ENCODE measurements around the gene HNRNPM. TPM values are rescaled to one million over a fixed set of nuclear protein-coding genes. Genes with fewer than 3 reads are reported as not detected.

The HNRNPM gene
- total RNA-seq, 5 donors from 2014 or later (not counting 1 experiment from before 2014, with no cell fraction given), result 200 to 272 (median 213) TPM

- H3K27ac Mint-ChIP-seq, result peak overlapping the region; percentile 20 to 56
- POLR2A ChIA-PET, result interaction anchor here in 1 of 2 donors (0.5 kb wide), 1 partner anchor 8 kb away, joined by 4 read pairs; no protein-coding TSS in a partner anchor
- H3K36me3 Mint-ChIP-seq, result peaks cover 40% of the 10 kb centered on the region
- CTCF ChIA-PET, result no interaction called here
- no peaks in the 10 kb centered on the region for H3K27me3 ChIP-seq (replicated peaks in 1 of 2; ENCODE audit: control insufficient read depth in 2 of 2, extremely low read depth in 1 of 2, insufficient read depth in 2 of 2, low read length in 1 of 2)
- peaks cover under 1 to 73% of the 10 kb centered on the region in 2 donors for H3K36me3 ChIP-seq (ENCODE audit: control insufficient read depth in 2 of 2, extremely low read depth in 1 of 2, insufficient read depth in 1 of 2, low read length in 1 of 2)
- H3K9me3 Mint-ChIP-seq, result no peaks in the 10 kb centered on the region
- WGBS (ENCODE audit: insufficient coverage), result 98% methylated on average over 8 of the region's 11 CpGs
- DNase-seq (no peak), ATAC-seq (replicated peaks in 1 of 4) (no peak)
- peaks cover 64 to 67% (median 64%) of the 10 kb centered on the region in 3 donors for H3K4me1 Mint-ChIP-seq
- no peak overlapping the region for H3K4me3 ChIP-seq (ENCODE audit: control insufficient read depth in 1 of 2, extremely low read depth in 1 of 2, low read length in 1 of 2)
- no peak overlapping the region for H3K27ac ChIP-seq (ENCODE audit: low read length)
- H3K4me3 Mint-ChIP-seq, result peak overlapping the region in 1 of 3 donors; percentile 42
- H3K27me3 Mint-ChIP-seq, result no peaks in the 10 kb centered on the region
- no peaks in the 10 kb centered on the region for H3K9me3 ChIP-seq
- peaks cover 24 to 60% of the 10 kb centered on the region in 2 experiments for H3K4me1 ChIP-seq (ENCODE audit: control insufficient read depth in 1 of 2, extremely low read depth in 1 of 2, insufficient read depth in 2 of 2, low read length in 2 of 2)
Observed at GRCh38 chr19:8482696-8483095, 37.9 kb downstream of the HNRNPM start.

GRCh38 chr19:8483165-8483564, 38.4 kb downstream of the HNRNPM start:
- Histone ChIP-seq H3K4me1 (ENCODE audit: control insufficient read depth in 1 of 2, extremely low read depth in 1 of 2, insufficient read depth in 2 of 2, low read length in 2 of 2) (peaks cover 22 to 61% of the 10 kb centered on the region in 2 experiments), H3K27me3 (replicated peaks in 1 of 2; ENCODE audit: control insufficient read depth in 2 of 2, extremely low read depth in 1 of 2, insufficient read depth in 2 of 2, low read length in 1 of 2) (no peaks in the 10 kb centered on the region), H3K27ac (ENCODE audit: low read length) (no peak overlapping the region), H3K9me3 (no peaks in the 10 kb centered on the region), H3K36me3 (ENCODE audit: control insufficient read depth in 2 of 2, extremely low read depth in 1 of 2, insufficient read depth in 1 of 2, low read length in 1 of 2) (peaks cover 0 to 74% of the 10 kb centered on the region in 2 donors), H3K4me3 (ENCODE audit: control insufficient read depth in 1 of 2, extremely low read depth in 1 of 2, low read length in 1 of 2) (no peak overlapping the region)
- H3K4me3 Mint-ChIP-seq, result peak overlapping the region in 1 of 3 donors; percentile 42
- ATAC-seq (replicated peaks in 1 of 4), result no peak
- no peaks in the 10 kb centered on the region for H3K27me3 Mint-ChIP-seq
- H3K27ac Mint-ChIP-seq, result peak overlapping the region; percentile 20 to 56
- H3K9me3 Mint-ChIP-seq, result no peaks in the 10 kb centered on the region
- POLR2A ChIA-PET, result no interaction called here
- DNase-seq, result no peak
- peaks cover 44% of the 10 kb centered on the region for H3K36me3 Mint-ChIP-seq
- peaks cover 64 to 67% (median 64%) of the 10 kb centered on the region in 3 donors for H3K4me1 Mint-ChIP-seq
- CTCF ChIA-PET, result no interaction called here
- WGBS (ENCODE audit: insufficient coverage), result 81% methylated on average over 4 of the region's 8 CpGs

- H3K36me3 Mint-ChIP-seq, result peaks cover 50% of the 10 kb centered on the region
- POLR2A ChIA-PET, result no interaction called here
- H3K4me3 Mint-ChIP-seq, result no peak overlapping the region
Observed at GRCh38 chr19:8484331-8484894, 39.6 kb downstream of the HNRNPM start.

GRCh38 chr19:8485561-8486371, 41.0 kb downstream of the HNRNPM start:
- Mint-ChIP-seq H3K9me3 (no peaks in the 10 kb centered on the region), H3K27me3 (no peaks in the 10 kb centered on the region), H3K4me1 (peaks cover 52 to 56% (median 56%) of the 10 kb centered on the region in 3 donors), H3K36me3 (peaks cover 52% of the 10 kb centered on the region), H3K4me3 (peak overlapping the region in 1 of 3 donors; percentile 68), H3K27ac (peak overlapping the region; percentile 88 to 97)
- no peaks in the 10 kb centered on the region for H3K27me3 ChIP-seq (replicated peaks in 1 of 2; ENCODE audit: control insufficient read depth in 2 of 2, extremely low read depth in 1 of 2, insufficient read depth in 2 of 2, low read length in 1 of 2)
- no peak overlapping the region for H3K4me3 ChIP-seq (ENCODE audit: control insufficient read depth in 1 of 2, extremely low read depth in 1 of 2, low read length in 1 of 2)
- 97% methylated on average over 62 of the region's 62 CpGs for WGBS (ENCODE audit: insufficient coverage)
- ChIA-PET CTCF (no interaction called here), POLR2A (no interaction called here)
- peaks cover 3 to 70% of the 10 kb centered on the region in 2 donors for H3K36me3 ChIP-seq (ENCODE audit: control insufficient read depth in 2 of 2, extremely low read depth in 1 of 2, insufficient read depth in 1 of 2, low read length in 1 of 2)
- H3K9me3 ChIP-seq, result no peaks in the 10 kb centered on the region
- peak overlapping the region; percentile 55 for H3K27ac ChIP-seq (ENCODE audit: low read length)
- peaks cover 20 to 39% of the 10 kb centered on the region in 2 experiments for H3K4me1 ChIP-seq (ENCODE audit: control insufficient read depth in 1 of 2, extremely low read depth in 1 of 2, insufficient read depth in 2 of 2, low read length in 2 of 2)
- ATAC-seq (replicated peaks in 1 of 4) (no peak), DNase-seq (no peak)

More at GRCh38 chr19:8484331-8484894, 39.6 kb downstream of the HNRNPM start:
- no peak overlapping the region for H3K27ac ChIP-seq (ENCODE audit: low read length)
- H3K36me3 ChIP-seq (ENCODE audit: control insufficient read depth in 2 of 2, extremely low read depth in 1 of 2, insufficient read depth in 1 of 2, low read length in 1 of 2), result peaks cover 0 to 70% of the 10 kb centered on the region in 2 donors
- H3K27me3 ChIP-seq (replicated peaks in 1 of 2; ENCODE audit: control insufficient read depth in 2 of 2, extremely low read depth in 1 of 2, insufficient read depth in 2 of 2, low read length in 1 of 2), result no peaks in the 10 kb centered on the region
- H3K27ac Mint-ChIP-seq, result peak overlapping the region in 1 of 2 donors; percentile 11
- H3K27me3 Mint-ChIP-seq, result no peaks in the 10 kb centered on the region
- H3K4me3 ChIP-seq (ENCODE audit: control insufficient read depth in 1 of 2, extremely low read depth in 1 of 2, low read length in 1 of 2), result no peak overlapping the region
- WGBS (ENCODE audit: insufficient coverage), result 94% methylated on average over 12 of the region's 18 CpGs
- no peaks in the 10 kb centered on the region for H3K9me3 ChIP-seq
- DNase-seq (peak in 1 of 35 experiments; percentile 26), ATAC-seq (replicated peaks in 1 of 4) (no peak)
- peaks cover 59 to 62% (median 59%) of the 10 kb centered on the region in 3 donors for H3K4me1 Mint-ChIP-seq
- peaks cover 20 to 51% of the 10 kb centered on the region in 2 experiments for H3K4me1 ChIP-seq (ENCODE audit: control insufficient read depth in 1 of 2, extremely low read depth in 1 of 2, insufficient read depth in 2 of 2, low read length in 2 of 2)
- H3K9me3 Mint-ChIP-seq, result no peaks in the 10 kb centered on the region
- CTCF ChIA-PET, result no interaction called here

- Mint-ChIP-seq H3K9me3 (no peaks in the 10 kb centered on the region), H3K4me3 (peak overlapping the region in 2 of 3 donors; percentile 32 to 68), H3K36me3 (peaks cover 43% of the 10 kb centered on the region), H3K4me1 (peaks cover 42 to 47% (median 46%) of the 10 kb centered on the region in 3 donors), H3K27ac (peak overlapping the region; percentile 88 to 97), H3K27me3 (no peaks in the 10 kb centered on the region)
- H3K4me1 ChIP-seq (ENCODE audit: control insufficient read depth in 1 of 2, extremely low read depth in 1 of 2, insufficient read depth in 2 of 2, low read length in 2 of 2), result peaks cover 17 to 30% of the 10 kb centered on the region in 2 experiments
- H3K27ac ChIP-seq (ENCODE audit: low read length), result peak overlapping the region; percentile 55
- peaks cover 3 to 62% of the 10 kb centered on the region in 2 donors for H3K36me3 ChIP-seq (ENCODE audit: control insufficient read depth in 2 of 2, extremely low read depth in 1 of 2, insufficient read depth in 1 of 2, low read length in 1 of 2)
- H3K27me3 ChIP-seq (replicated peaks in 1 of 2; ENCODE audit: control insufficient read depth in 2 of 2, extremely low read depth in 1 of 2, insufficient read depth in 2 of 2, low read length in 1 of 2), result no peaks in the 10 kb centered on the region
- POLR2A ChIA-PET, result no interaction called here
- no peak for ATAC-seq (replicated peaks in 1 of 4)
- no peaks in the 10 kb centered on the region for H3K9me3 ChIP-seq
- DNase-seq, result no peak
- H3K4me3 ChIP-seq (ENCODE audit: control insufficient read depth in 1 of 2, extremely low read depth in 1 of 2, low read length in 1 of 2), result peak overlapping the region in 1 of 2 donors; percentile 2
- 79% methylated on average over 8 of the region's 16 CpGs for WGBS (ENCODE audit: insufficient coverage)
- CTCF ChIA-PET, result interaction anchor here in 1 of 2 donors (0.6 to 1.1 kb wide), 3 partner anchors 27 to 92 kb away, joined by 3 read pairs; partner anchors contain the start of genes MYO1F and ZNF414
Observed at GRCh38 chr19:8486661-8487136, 41.9 kb downstream of the HNRNPM start.
